GM18498 (cell line): ENCODE data around the gene MAPK7.

Source experiments
- ATAC-seq: cut with Tn5 transposase; IDR thresholded peaks from one replicate; pipeline ENCODE4 v1.9.1; 2021; ENCODE audit warnings: mild to moderate bottlenecking, moderate library complexity; ENCODE audit not compliant: unreplicated experiment

The MAPK7 gene

DNA sequence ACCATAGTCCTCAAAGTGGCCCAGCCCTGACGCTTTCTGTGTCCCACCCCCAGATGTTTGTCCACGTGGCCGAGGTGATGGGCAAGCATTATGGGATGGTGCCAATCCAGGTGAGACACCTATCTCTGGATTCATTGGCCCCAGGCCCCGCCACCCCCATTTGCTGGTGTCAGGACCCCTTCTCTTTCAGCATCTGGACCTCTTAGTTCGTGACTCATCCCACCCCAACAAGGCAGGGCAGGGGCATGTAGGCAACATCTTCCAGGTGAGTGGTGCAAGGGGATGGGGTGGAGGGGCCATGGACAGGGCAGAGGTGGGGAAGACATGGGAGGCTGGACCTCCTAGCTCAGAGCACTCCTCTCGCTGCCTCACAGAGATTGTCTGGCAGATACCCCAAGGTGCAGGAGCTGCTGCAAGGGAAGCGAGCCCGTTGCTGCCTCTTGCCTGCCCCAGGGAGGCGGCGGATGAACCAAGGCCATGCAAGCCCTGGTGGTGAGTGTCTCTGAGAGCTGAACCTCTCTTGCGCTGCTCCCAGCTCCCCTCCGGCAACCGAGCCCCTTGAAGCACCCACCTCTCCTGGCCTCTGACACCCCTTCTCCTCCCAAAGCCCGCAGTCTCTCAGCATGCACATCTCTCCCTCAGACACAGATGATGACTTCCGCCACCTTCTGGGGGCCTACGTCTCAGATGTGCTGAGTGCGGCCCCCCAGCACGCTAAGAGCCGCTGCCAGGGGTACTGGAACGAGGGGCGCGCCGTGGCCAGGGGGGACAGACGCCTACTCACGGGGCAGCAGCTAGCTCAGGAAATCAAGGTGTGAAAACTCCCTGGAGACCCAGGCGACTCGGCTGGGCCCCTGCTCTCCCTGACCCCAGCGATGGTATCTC, 36.3 kb downstream of the MAPK7 start:
- no peak for ATAC-seq

DNA sequence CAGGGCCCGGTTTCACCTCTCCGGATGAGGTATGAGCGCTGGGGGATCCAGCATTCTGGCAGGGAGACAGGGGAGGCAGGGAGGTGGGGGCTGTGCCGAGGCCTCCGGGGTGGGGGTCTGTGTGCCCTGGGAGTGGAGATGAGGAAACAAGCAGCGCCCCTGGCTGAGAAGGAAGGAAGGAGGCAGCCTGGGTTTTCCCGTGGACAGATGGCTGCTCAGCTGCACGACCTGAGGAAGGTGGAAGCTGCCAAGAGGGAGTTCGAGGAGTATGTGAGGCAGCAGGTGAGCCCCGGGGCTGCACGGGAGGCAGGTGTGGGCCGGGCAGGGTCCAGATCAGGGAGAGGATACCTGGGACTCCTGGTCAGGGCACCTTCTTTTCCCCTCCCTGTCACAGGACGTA, 37.0 kb downstream of the MAPK7 start:
- no peak for ATAC-seq

DNA sequence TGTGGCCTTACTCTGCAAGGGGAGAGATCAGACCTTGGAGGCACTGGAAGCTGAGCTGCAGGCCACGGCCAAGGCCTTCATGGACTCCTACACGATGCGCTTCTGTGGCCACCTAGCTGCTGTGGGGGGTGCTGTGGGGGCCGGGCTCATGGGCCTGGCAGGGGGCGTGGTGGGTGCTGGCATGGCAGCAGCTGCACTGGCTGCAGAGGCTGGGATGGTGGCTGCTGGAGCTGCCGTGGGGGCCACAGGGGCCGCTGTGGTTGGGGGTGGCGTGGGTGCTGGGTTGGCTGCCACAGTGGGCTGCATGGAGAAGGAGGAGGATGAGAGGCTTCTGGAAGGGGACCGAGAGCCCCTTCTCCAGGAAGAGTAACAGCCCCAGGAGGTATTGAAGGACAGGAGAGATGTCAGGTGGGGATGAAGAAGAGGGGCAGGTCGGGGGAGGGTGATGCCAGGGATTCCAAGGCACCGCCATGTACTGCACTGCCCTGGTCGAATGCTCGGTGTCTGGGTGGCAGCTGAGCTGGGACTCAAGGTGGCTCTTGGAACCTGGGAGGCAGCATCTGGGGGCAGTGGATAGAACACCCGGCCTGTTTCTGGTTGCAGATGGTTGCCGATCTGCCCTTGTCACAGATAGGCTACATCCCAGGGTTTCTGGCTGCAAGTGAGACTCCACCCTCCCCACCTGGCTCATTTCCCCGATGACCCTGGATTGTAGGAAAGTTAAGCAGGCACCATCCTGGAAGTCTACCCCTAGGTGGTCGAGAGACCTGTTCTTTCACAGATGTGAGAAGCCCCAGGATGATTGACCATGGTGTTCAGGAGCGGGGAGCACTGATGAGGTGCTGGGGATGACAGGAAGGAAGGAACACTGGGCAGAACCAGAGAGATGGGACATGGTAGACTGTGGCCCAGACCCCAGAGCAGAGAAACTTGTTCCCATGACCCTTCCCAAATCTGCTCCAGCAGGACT, 37.8 kb downstream of the MAPK7 start:
- no peak for ATAC-seq

DNA sequence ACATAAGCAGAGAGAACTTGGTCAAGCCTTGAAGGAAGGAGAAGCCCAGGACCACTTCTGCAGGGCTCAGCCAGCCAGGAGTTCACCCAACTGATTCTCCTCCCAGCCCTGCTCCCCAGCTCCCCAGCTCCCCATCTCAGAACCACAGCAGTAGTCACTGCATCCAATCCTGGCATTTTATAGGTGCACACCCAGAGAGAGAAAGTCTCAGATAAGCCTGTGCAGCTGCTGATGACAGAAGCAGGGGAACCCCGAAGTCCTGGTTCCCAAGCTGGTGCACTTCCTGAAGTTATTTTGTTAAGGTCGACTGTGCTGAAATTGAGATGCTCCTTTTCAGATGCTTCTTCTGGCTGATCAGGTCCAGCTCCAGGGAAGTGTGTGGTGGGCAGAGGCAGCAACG, 39.3 kb downstream of the MAPK7 start:
- ATAC-seq = no peak

DNA sequence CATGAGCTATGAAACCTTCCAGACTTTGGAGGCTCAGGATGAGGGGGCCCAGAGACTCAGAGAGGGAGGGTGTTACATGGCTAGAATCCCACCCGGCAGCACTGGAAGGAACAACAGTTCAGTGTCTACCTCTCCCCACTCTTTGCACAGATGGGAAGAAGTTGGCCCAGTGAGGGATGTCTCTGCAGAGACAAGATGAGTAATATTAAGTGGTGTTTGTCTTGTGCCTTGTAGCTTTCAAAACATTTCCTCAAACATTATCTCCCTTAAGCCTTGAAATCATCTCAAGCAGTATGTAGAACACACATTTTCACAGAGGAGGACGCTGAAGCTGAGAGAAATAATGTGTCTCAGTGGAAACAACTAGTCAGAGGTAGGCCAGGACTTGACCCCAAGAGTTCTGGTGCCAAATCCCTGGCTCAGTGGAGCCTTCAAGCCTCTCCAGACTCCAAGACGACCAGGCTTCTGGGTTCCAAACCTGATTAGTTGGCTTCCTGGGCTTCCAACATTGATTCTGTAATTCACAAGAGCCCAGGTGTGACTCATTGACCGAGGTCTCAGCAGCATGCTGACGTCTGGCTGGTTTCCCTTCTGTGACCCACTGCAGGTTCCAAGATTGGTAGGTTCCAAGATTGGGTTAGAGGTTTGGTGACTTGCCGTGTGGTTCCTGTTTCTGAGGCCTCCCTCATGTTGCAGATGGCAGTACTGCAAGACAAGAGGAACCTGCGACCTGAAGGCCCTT, 40.1 kb downstream of the MAPK7 start:
- ATAC-seq = no peak

DNA sequence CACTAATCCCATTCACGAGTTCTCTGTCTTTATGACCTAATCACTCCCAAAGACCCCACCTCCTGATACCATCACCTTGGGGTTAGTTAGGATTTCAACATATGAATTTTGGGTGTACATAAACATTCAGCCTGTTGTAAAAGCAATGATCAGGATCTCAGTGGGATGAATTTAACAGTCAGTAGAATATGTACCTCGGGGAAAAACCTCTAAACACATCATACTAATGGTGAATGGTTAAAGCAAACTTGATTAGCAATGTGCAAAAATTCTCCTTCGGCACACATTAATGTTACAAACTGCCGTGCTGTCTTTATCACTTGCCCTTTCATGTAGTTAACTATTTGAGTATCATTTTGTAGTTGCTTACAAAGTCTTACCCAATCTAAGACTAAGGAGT, 42.9 kb downstream of the MAPK7 start:
- no peak for ATAC-seq

DNA sequence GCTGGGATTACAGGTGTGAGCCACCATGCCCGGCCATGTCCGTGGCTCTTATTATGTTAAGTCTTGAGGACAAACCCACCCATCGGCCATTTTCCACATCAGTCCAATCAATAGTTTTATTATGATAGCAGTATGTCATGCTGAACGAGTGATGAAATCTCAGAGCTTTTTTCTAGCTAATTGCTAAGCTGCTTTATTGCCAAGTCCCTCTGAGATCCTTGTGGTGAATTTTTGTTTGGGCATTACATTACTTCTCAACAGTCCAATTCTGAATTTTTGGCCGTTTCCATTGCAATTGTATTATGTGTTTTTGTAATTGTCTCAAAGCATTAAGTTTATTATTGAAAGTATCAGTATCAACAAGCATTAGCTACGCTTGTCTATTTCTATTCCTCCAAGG, 43.6 kb downstream of the MAPK7 start:
- no peak for ATAC-seq

DNA sequence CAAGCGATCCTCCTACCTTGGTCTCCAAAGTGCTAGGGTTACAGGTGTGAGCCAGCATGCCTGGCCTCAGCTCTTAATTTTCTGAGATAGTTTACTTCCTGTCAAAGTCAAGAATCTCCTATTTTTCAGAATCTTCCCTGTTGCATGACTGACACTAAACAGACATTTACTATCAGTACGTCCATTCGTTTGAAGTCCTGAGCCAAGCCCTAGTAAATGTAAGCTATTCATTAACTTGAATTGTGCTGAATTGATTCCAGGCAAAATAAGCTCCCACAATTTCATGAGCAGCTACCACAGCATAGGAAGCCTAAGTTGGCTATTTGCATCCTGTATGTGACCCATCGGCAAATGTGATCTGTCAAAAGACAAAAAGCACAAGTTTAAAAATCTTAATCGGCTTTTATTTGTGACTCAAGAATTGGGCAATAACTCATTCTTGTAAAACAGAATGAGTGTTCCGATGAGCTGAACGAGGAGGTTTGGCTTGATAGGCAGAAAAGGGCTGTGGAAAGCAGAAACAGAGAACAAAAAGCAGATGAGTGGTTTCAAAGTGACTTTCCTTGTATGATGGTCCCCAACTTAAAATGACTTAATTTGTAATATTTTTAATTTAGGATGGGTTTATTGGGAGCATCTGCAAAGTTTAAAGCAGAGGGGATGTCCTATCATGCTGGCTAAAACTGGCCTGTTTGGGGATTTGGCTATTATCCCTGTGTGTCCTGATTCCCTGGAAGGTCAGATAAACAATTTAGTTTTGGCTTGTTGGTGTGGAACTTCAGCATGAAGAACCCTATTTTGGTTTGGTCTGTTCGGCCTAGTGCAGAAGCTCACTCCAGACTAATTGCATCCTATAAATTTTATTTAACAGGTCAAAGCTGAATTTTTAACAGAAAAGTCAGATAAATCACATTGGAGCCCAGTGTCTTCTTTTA, 46.9 kb downstream of the MAPK7 start:
- no peak for ATAC-seq

DNA sequence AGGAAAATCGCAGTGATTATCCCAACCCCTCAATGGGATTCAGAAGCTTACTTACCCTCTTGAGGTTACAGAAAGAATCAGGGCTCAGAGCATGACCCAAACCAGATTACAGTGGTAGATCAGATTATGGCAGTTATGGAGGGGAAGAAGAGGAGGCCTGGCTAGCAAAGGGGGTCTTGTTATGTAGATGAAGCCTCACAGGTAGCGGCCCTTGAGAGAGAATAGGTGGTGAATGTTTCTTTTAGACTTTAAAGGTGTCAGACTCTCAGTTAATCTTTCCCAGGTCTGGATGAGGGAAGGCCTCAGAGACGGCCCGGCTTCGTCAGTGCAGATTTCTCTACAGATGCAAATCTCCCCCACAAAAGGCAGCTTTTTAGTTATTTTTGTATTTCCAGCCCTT, 48.3 kb downstream of the MAPK7 start:
- ATAC-seq = no peak

DNA sequence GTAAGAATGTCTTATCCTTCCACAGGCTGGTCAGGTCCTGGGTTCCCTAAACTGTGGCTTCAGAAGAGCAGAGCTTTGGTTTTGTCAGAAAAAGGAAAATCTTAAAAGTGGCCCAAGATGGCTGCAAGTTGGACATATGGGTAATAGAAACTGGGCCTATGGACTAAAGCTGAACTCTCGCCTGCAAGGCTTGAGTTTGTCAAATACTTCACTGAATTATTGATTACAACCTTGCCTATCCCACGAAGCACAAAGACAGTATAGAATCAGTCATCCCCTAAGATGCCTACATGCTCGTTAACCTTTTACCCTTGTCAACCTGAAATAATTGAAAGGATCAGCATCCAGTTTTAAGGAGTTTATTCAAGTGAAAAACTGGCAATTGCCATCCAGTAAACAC, 53.4 kb downstream of the MAPK7 start:
- ATAC-seq = no peak
